Right renal pelvis (tissue), 4 donors: Measurements from ENCODE around the gene SLC16A3. TPM values are rescaled to one million over a fixed set of nuclear protein-coding genes. Genes with fewer than 3 reads are reported as not detected.

Experiments
- DNase-seq, 4 donors: peaks; one replicate each; pipeline ENCODE4 v3.0.0-alpha.2; 2013; ENCODE audit warnings: low read depth in 4 of 4, low spot score in 3 of 4, missing footprints in 1 of 4
- polyA plus RNA-seq, 4 donors: library from polyadenylated mRNA; unstranded; fragments of 120-200 nt; gene quantifications; one replicate each; pipeline ENCODE4 v1.2.1, GENCODE V29; 2013; ENCODE audit not compliant: insufficient read length in 4 of 4

The SLC16A3 gene
- polyA plus RNA-seq, 4 donors, result 8.0 to 23.1 (median 9.1) TPM

- DNase-seq, result no peak
These were observed 51.7 kb downstream of the SLC16A3 start for GRCh38 chr17:82280537-82280936.

- DNase-seq, result no peak
These were observed 52.2 kb downstream of the SLC16A3 start for GRCh38 chr17:82281076-82281475.

- DNase-seq, result no peak
These were observed 52.8 kb downstream of the SLC16A3 start for GRCh38 chr17:82281502-82282238.

- no peak for DNase-seq
These were observed 53.7 kb downstream of the SLC16A3 start for GRCh38 chr17:82282239-82283207.

GRCh38 chr17:82283208-82283749, 54.4 kb downstream of the SLC16A3 start:
- no peak for DNase-seq

GRCh38 chr17:82285141-82285540, 56.3 kb downstream of the SLC16A3 start:
- DNase-seq, result no peak

GRCh38 chr17:82287013-82287867, 58.4 kb downstream of the SLC16A3 start:
- DNase-seq, result no peak

GRCh38 chr17:82287868-82288801, 59.3 kb downstream of the SLC16A3 start:
- DNase-seq, result no peak

Other genes with a start within 250 kb of the SLC16A3 start
- gene CENPX, start 206.2 kb upstream of the SLC16A3 start, polyA plus RNA-seq, result 10 to 100 TPM; 37.9 to 49.6 (median 41.8) TPM
- 10 to 100 TPM; 10.8 to 16.4 (median 11.9) TPM for gene LRRC45, start 205.7 kb upstream of the SLC16A3 start, polyA plus RNA-seq
- 10 to 100 TPM in 3 of 4 donors, 1 to 10 TPM in 1; 10.0 to 17.7 (median 12.1) TPM for gene RAC3, start 197.4 kb upstream of the SLC16A3 start, polyA plus RNA-seq
- gene DCXR, start 191.3 kb upstream of the SLC16A3 start, polyA plus RNA-seq, result 100 to 1,000 TPM in 1 of 4 donors, 10 to 100 TPM in 3; 75.7 to 111 (median 91.6) TPM
- gene RFNG, start 177.2 kb upstream of the SLC16A3 start, polyA plus RNA-seq, result 10 to 100 TPM; 39.7 to 59.1 (median 47.5) TPM
- gene GPS1, start 177.1 kb upstream of the SLC16A3 start, polyA plus RNA-seq, result 100 to 1,000 TPM; 107 to 145 (median 110) TPM
- gene DUS1L, start 163.2 kb upstream of the SLC16A3 start, polyA plus RNA-seq, result 10 to 100 TPM; 78.2 to 94.1 (median 79.1) TPM
- gene FASN, start 130.8 kb upstream of the SLC16A3 start, polyA plus RNA-seq, result 10 to 100 TPM; 30.0 to 52.8 (median 37.3) TPM
- 10 to 100 TPM; 34.6 to 52.4 (median 44.5) TPM for gene CCDC57, start 16.2 kb upstream of the SLC16A3 start, polyA plus RNA-seq
- 100 to 1,000 TPM; 112 to 135 (median 122) TPM for gene CSNK1D, start 44.7 kb downstream of the SLC16A3 start, polyA plus RNA-seq
- gene CD7, start 88.6 kb downstream of the SLC16A3 start, polyA plus RNA-seq, result under 1 TPM; 0.19 to 0.72 (median 0.54) TPM
- gene SECTM1, start 104.7 kb downstream of the SLC16A3 start, polyA plus RNA-seq, result 1 to 10 TPM; 1.3 to 2.4 (median 1.5) TPM
- under 1 TPM in 1 of 4 donors, not detected in 3; 0.06 TPM for gene TEX19, start 130.2 kb downstream of the SLC16A3 start, polyA plus RNA-seq
- under 1 TPM; 0.30 to 0.70 (median 0.43) TPM for gene UTS2R, start 142.7 kb downstream of the SLC16A3 start, polyA plus RNA-seq
- 10 to 100 TPM; 28.7 to 48.5 (median 37.7) TPM for gene HEXD, start 189.3 kb downstream of the SLC16A3 start, polyA plus RNA-seq
- 10 to 100 TPM; 21.5 to 30.3 (median 23.9) TPM for gene OGFOD3, start 189.5 kb downstream of the SLC16A3 start, polyA plus RNA-seq
- 10 to 100 TPM; 40.5 to 53.5 (median 50.5) TPM for gene CYBC1, start 221.7 kb downstream of the SLC16A3 start, polyA plus RNA-seq
- 10 to 100 TPM; 73.4 to 77.4 (median 74.8) TPM for gene NARF, start 229.7 kb downstream of the SLC16A3 start, polyA plus RNA-seq